GM12878 (cell line): ENCODE data around the gene SAC3D1. TPM values are rescaled to one million over a fixed set of nuclear protein-coding genes. Genes with fewer than 3 reads are reported as not detected.

Source experiments
- BACH1 ChIP-seq: fragments of 450-650 bp; IDR thresholded peaks from 2 replicates; pipeline ENCODE4 v1.6.1; 2017; ENCODE audit warnings: mild to moderate bottlenecking, borderline replicate concordance
- CBX5 ChIP-seq: sonication (generic); IDR thresholded peaks from 2 replicates; pipeline ENCODE4 v1.6.1; 2016; ENCODE audit warnings: low read depth, moderate library complexity, mild to moderate bottlenecking, inconsistent platforms
- CEBPB ChIP-seq, 2 experiments: fragments of 150-350 bp in 1 of 2; IDR thresholded peaks; 2 replicates each; pipeline ENCODE4 v1.6.1; 2012 to 2014; ENCODE audit warnings: low read depth in 2 of 2, low read length in 2 of 2, borderline replicate concordance in 1 of 2, inconsistent platforms in 1 of 2
- CHD4 ChIP-seq: fragments of 200-600 bp; sonication (generic); IDR thresholded peaks from 2 replicates; pipeline ENCODE4 v1.6.1; 2016; ENCODE audit warnings: mild to moderate bottlenecking
- EP300 ChIP-seq, 2 experiments: fragments of 150-350 bp in 1 of 2; IDR thresholded peaks; 2 replicates each; pipeline ENCODE4 v1.6.1; 2011 to 2012; ENCODE audit warnings: low read depth in 2 of 2, low read length in 2 of 2, borderline replicate concordance in 1 of 2, improper control_type of control experiment in 1 of 2, inconsistent platforms in 1 of 2; ENCODE audit not compliant: control insufficient read depth in 1 of 2
- FOS ChIP-seq: IDR thresholded peaks from 3 replicates; pipeline ENCODE4 v1.6.1; 2011; ENCODE audit warnings: borderline replicate concordance; ENCODE audit not compliant: insufficient read length; ENCODE audit errors: extremely low read depth
- FOXK2 ChIP-seq: fragments of 450-650 bp; IDR thresholded peaks from 2 replicates; pipeline ENCODE4 v1.6.1; 2017; ENCODE audit warnings: mild to moderate bottlenecking, moderate library complexity
- HDAC6 ChIP-seq: fragments of 200-600 bp; sonication (generic); IDR thresholded peaks from one replicate; pipeline ENCODE4 v1.8.0; 2017; ENCODE audit warnings: antibody characterized with exemption; ENCODE audit not compliant: unreplicated experiment
- KLF5 ChIP-seq: fragments of 450-650 bp; IDR thresholded peaks from 2 replicates; pipeline ENCODE4 v1.6.1; 2014; ENCODE audit warnings: mild to moderate bottlenecking; ENCODE audit not compliant: partially characterized antibody
- MTA2 ChIP-seq: fragments of 450-650 bp; IDR thresholded peaks from 2 replicates; pipeline ENCODE4 v1.6.1; 2016; ENCODE audit warnings: low read depth, mild to moderate bottlenecking, moderate library complexity
- MTA3 ChIP-seq: IDR thresholded peaks from 2 replicates; pipeline ENCODE4 v1.6.1; 2012; ENCODE audit warnings: low read length, inconsistent platforms, borderline replicate concordance
- POLR2A ChIP-seq: IDR thresholded peaks from 2 replicates; pipeline ENCODE4 v1.6.1; 2011; ENCODE audit warnings: low read depth, mild to moderate bottlenecking, low read length
- POLR2AphosphoS2 ChIP-seq: IDR thresholded peaks from 2 replicates; pipeline ENCODE4 v1.6.1; 2011; ENCODE audit warnings: low read depth, mild to moderate bottlenecking, low read length, improper control_type of control experiment, moderate library complexity
- SIX5 ChIP-seq: IDR thresholded peaks from 2 replicates; pipeline ENCODE4 v1.6.1; 2011; ENCODE audit warnings: mild to moderate bottlenecking, low read depth, low read length, moderate library complexity; ENCODE audit not compliant: severe bottlenecking
- TBL1XR1 ChIP-seq: IDR thresholded peaks from 2 replicates; pipeline ENCODE4 v1.6.1; 2012; ENCODE audit warnings: low read depth, low read length, improper control_type of control experiment
- TCF3 ChIP-seq: IDR thresholded peaks from 2 replicates; pipeline ENCODE4 v1.6.1; 2012; ENCODE audit warnings: low read depth, mild to moderate bottlenecking, low read length, borderline replicate concordance; ENCODE audit not compliant: insufficient read depth
- YBX1 ChIP-seq: fragments of 450-650 bp; IDR thresholded peaks from 2 replicates; pipeline ENCODE4 v1.6.1; 2016; ENCODE audit warnings: antibody characterized with exemption
- ZNF384 ChIP-seq: IDR thresholded peaks from 2 replicates; pipeline ENCODE4 v1.6.1; 2012; ENCODE audit warnings: low read depth, mild to moderate bottlenecking, low read length, improper control_type of control experiment, borderline replicate concordance
- polyA plus RNA-seq, 11 experiments: library from polyadenylated mRNA; depleted of rRNA in 4 of 11; unstranded in 6 of 11; stranded (reverse) in 5 of 11; fragments of >200 nt; fragmentation: Nextera tagmentation in 4 of 11; fragmentation: Illumina TruSeq in 1 of 11; extraction: Ambion mirVana in 4 of 11; extraction: Trizol in 1 of 11; gene quantifications; 1 replicate in 1 of 11; 2 replicates in 10 of 11; pipeline versions ENCODE4 v1.2.1 to v1.2.3, GENCODE V29; 2011 to 2016; ENCODE audit warnings: inconsistent platforms in 2 of 11, missing spikeins in 2 of 11, low read depth in 1 of 11
- total RNA-seq, 4 experiments: library from RNA; depleted of rRNA in 3 of 4; stranded (reverse); fragments of >200 nt in 3 of 4; fragmentation: Illumina TruSeq in 1 of 4; extraction: Trizol in 1 of 4; gene quantifications; 2 replicates each; pipeline versions ENCODE4 v1.2.1 to v1.2.3, GENCODE V29; 2013 to 2021
- TF ChIP-seq, protein P1 (sequence below): fragments of 450-650 bp; IDR thresholded peaks from 2 replicates; pipeline ENCODE4 v1.6.1; 2016; ENCODE audit warnings: mild to moderate bottlenecking, moderate library complexity, borderline replicate concordance
- TF ChIP-seq, protein P2 (sequence below): fragments of 150-350 bp; IDR thresholded peaks from 2 replicates; pipeline ENCODE4 v1.6.1; 2016; ENCODE audit warnings: low read depth, low read length
- TF ChIP-seq, protein P3 (sequence below): fragments of 150-350 bp; IDR thresholded peaks from 2 replicates; pipeline ENCODE4 v1.6.1; 2014; ENCODE audit warnings: mild to moderate bottlenecking, low read depth, low read length

Gene SAC3D1
- total and polyA plus RNA-seq, 10 of the 15 experiments (the other 5 are each of a cell fraction or from before 2014, with no cell fraction given): 0.16 to 44.6 (median 12.1) TPM

DNA sequence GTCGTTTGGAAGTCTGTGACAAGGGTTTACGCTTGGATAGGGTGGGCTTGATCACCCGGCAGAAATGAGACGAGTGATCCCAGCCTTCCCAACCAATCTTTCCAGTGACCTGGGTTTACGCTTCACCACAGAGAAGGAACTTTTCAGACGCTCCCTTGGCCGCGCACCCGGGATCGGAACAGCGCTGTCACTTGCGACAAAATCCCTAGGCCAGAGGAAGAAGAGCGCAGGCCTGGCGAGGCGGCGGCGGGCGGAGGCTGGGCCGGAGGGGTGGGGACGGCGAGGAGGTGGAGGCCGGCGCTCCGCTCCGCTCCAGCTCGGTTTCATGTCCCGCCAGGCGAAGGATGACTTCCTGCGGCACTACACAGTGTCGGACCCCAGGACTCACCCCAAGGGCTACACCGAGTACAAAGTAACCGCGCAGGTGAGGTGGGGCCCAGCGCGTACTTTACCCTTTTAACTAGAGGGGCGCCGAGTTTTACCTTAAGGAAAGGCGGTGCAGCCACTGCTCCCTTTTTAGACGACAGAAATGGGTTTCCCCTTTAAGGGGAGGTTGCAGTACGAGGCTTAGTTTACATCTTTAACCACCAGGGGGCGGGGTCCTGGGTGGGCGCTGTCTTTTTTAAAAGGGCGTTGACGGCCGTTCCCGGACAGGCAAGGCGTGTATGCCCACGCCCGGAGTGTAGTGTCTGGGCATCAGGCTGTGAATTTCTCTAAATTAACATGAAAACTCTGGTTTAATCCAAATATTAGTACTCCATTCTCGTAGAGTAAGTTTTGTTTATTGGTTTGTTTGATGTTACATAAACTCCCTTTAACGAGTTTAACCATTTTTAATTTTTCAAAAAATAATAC lies 13.6 kb upstream of the SAC3D1 start, which contains the start of gene SNX15 (continued):
- TF ChIP-seq, protein P1, sequence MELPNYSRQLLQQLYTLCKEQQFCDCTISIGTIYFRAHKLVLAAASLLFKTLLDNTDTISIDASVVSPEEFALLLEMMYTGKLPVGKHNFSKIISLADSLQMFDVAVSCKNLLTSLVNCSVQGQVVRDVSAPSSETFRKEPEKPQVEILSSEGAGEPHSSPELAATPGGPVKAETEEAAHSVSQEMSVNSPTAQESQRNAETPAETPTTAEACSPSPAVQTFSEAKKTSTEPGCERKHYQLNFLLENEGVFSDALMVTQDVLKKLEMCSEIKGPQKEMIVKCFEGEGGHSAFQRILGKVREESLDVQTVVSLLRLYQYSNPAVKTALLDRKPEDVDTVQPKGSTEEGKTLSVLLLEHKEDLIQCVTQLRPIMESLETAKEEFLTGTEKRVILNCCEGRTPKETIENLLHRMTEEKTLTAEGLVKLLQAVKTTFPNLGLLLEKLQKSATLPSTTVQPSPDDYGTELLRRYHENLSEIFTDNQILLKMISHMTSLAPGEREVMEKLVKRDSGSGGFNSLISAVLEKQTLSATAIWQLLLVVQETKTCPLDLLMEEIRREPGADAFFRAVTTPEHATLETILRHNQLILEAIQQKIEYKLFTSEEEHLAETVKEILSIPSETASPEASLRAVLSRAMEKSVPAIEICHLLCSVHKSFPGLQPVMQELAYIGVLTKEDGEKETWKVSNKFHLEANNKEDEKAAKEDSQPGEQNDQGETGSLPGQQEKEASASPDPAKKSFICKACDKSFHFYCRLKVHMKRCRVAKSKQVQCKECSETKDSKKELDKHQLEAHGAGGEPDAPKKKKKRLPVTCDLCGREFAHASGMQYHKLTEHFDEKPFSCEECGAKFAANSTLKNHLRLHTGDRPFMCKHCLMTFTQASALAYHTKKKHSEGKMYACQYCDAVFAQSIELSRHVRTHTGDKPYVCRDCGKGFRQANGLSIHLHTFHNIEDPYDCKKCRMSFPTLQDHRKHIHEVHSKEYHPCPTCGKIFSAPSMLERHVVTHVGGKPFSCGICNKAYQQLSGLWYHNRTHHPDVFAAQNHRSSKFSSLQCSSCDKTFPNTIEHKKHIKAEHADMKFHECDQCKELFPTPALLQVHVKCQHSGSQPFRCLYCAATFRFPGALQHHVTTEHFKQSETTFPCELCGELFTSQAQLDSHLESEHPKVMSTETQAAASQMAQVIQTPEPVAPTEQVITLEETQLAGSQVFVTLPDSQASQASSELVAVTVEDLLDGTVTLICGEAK: peak; percentile 59; the same call in 1 of the 2 replicates
- TF ChIP-seq HDAC6 (no peak), BACH1 (no peak), TCF3 (no peak), CEBPB (IDR thresholded peaks at IDR 0.05; ENCODE audit: borderline replicate concordance in 1 of 2, low read depth in 2 of 2, low read length in 2 of 2) (no peak), EP300 (IDR thresholded peaks at IDR 0.05; ENCODE audit: borderline replicate concordance in 1 of 2, control insufficient read depth in 1 of 2, low read depth in 2 of 2, low read length in 2 of 2) (no peak), SIX5 (peak; percentile 9), FOXK2 (no peak), POLR2A (peak; percentile 78), MTA2 (no peak; the same call in 1 of the 2 replicates), FOS (no peak), POLR2AphosphoS2 (0 out of 2 replicates have a peak, but pooled peaks have one; percentile 48), MTA3 (no peak; the same call in 1 of the 2 replicates), YBX1 (no peak), CHD4 (no peak; the same call in 1 of the 2 replicates), KLF5 (no peak), TBL1XR1 (no peak; the same call in 1 of the 2 replicates), CBX5 (no peak), ZNF384 (no peak)
- TF ChIP-seq, protein P2, sequence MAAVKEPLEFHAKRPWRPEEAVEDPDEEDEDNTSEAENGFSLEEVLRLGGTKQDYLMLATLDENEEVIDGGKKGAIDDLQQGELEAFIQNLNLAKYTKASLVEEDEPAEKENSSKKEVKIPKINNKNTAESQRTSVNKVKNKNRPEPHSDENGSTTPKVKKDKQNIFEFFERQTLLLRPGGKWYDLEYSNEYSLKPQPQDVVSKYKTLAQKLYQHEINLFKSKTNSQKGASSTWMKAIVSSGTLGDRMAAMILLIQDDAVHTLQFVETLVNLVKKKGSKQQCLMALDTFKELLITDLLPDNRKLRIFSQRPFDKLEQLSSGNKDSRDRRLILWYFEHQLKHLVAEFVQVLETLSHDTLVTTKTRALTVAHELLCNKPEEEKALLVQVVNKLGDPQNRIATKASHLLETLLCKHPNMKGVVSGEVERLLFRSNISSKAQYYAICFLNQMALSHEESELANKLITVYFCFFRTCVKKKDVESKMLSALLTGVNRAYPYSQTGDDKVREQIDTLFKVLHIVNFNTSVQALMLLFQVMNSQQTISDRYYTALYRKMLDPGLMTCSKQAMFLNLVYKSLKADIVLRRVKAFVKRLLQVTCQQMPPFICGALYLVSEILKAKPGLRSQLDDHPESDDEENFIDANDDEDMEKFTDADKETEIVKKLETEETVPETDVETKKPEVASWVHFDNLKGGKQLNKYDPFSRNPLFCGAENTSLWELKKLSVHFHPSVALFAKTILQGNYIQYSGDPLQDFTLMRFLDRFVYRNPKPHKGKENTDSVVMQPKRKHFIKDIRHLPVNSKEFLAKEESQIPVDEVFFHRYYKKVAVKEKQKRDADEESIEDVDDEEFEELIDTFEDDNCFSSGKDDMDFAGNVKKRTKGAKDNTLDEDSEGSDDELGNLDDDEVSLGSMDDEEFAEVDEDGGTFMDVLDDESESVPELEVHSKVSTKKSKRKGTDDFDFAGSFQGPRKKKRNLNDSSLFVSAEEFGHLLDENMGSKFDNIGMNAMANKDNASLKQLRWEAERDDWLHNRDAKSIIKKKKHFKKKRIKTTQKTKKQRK: no peak
- TF ChIP-seq, protein P3, sequence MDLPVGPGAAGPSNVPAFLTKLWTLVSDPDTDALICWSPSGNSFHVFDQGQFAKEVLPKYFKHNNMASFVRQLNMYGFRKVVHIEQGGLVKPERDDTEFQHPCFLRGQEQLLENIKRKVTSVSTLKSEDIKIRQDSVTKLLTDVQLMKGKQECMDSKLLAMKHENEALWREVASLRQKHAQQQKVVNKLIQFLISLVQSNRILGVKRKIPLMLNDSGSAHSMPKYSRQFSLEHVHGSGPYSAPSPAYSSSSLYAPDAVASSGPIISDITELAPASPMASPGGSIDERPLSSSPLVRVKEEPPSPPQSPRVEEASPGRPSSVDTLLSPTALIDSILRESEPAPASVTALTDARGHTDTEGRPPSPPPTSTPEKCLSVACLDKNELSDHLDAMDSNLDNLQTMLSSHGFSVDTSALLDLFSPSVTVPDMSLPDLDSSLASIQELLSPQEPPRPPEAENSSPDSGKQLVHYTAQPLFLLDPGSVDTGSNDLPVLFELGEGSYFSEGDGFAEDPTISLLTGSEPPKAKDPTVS: peak; percentile 84
